HepG2 (cell line): ENCODE results near the gene C20orf204. TPM values are rescaled to one million over a fixed set of nuclear protein-coding genes. Genes with fewer than 3 reads are reported as not detected.

Experiments
- ATF5 ChIP-seq: sonication (generic); formaldehyde crosslinking; IDR thresholded peaks from 2 replicates; pipeline ENCODE4 v1.4.0; 2020; ENCODE audit warnings: mild to moderate bottlenecking, low read depth, missing genetic modification reagents
- ATF7-NPFF ChIP-seq: sonication (generic); formaldehyde crosslinking; IDR thresholded peaks from 2 replicates; pipeline ENCODE4 v1.8.1; 2023; ENCODE audit warnings: mild to moderate bottlenecking, low read depth, missing genetic modification reagents, moderate library complexity
- CBX5 ChIP-seq: sonication (generic); formaldehyde crosslinking; IDR thresholded peaks from 2 replicates; pipeline ENCODE4 v1.4.0; 2020; ENCODE audit warnings: missing genetic modification reagents, borderline replicate concordance
- E2F2 ChIP-seq: sonication (generic); formaldehyde crosslinking; IDR thresholded peaks from 2 replicates; pipeline ENCODE4 v1.4.0; 2020; ENCODE audit warnings: missing genetic modification reagents, borderline replicate concordance
- FOXA3 ChIP-seq: IDR thresholded peaks from 2 replicates; pipeline ENCODE4 v1.6.1; 2016; ENCODE audit warnings: missing genetic modification reagents, missing compliant biosample characterization
- FOXP4 ChIP-seq: sonication (generic); formaldehyde crosslinking; IDR thresholded peaks from 2 replicates; pipeline ENCODE4 v1.4.0; 2020; ENCODE audit warnings: missing genetic modification reagents
- GRHL1 ChIP-seq: sonication (generic); formaldehyde crosslinking; conservative IDR thresholded peaks from 2 replicates; pipeline ENCODE4 v1.8.0; 2022; ENCODE audit warnings: missing genetic modification reagents
- HNRNPUL1 ChIP-seq: fragments of 200-400 bp; formaldehyde crosslinking; IDR thresholded peaks from 2 replicates; pipeline ENCODE4 v1.6.1; 2017; ENCODE audit warnings: low read depth, mild to moderate bottlenecking, low read length, moderate library complexity
- PLSCR1 ChIP-seq: sonication (generic); formaldehyde crosslinking; IDR thresholded peaks from 2 replicates; pipeline ENCODE4 v1.5.0; 2020; ENCODE audit warnings: missing genetic modification reagents, mild to moderate bottlenecking, borderline replicate concordance
- RCOR2 ChIP-seq: IDR thresholded peaks from 2 replicates; pipeline ENCODE4 v1.6.1; 2016; ENCODE audit warnings: missing biosample characterization, missing genetic modification reagents
- REPIN1 ChIP-seq: sonication (generic); formaldehyde crosslinking; IDR thresholded peaks from 2 replicates; pipeline ENCODE4 v1.8.0; 2022; ENCODE audit warnings: missing genetic modification reagents, low read depth, mild to moderate bottlenecking, borderline replicate concordance
- SRY ChIP-seq: sonication (generic); formaldehyde crosslinking; IDR thresholded peaks from 2 replicates; pipeline ENCODE4 v1.8.0; 2022; ENCODE audit warnings: mild to moderate bottlenecking, missing genetic modification reagents
- ZBTB4 ChIP-seq: sonication (generic); formaldehyde crosslinking; IDR thresholded peaks from 2 replicates; pipeline ENCODE4 v1.4.0; 2020; ENCODE audit warnings: missing genetic modification reagents, mild to moderate bottlenecking, borderline replicate concordance
- ZKSCAN1 ChIP-seq: fragments of 150-350 bp; IDR thresholded peaks from 2 replicates; pipeline ENCODE4 v1.6.1; 2014; ENCODE audit warnings: low read length
- ZNF138 ChIP-seq: sonication (generic); formaldehyde crosslinking; IDR thresholded peaks from 2 replicates; pipeline ENCODE4 v1.5.0; 2020; ENCODE audit warnings: mild to moderate bottlenecking, low read depth, missing genetic modification reagents
- ZNF691 ChIP-seq: sonication (generic); formaldehyde crosslinking; IDR thresholded peaks from 2 replicates; pipeline ENCODE4 v1.4.0; 2020; ENCODE audit warnings: missing genetic modification reagents, low read depth, mild to moderate bottlenecking, borderline replicate concordance
- ZNF816 ChIP-seq: sonication (generic); formaldehyde crosslinking; IDR thresholded peaks from 2 replicates; pipeline ENCODE4 v1.8.0; 2022; ENCODE audit warnings: missing genetic modification reagents, mild to moderate bottlenecking, borderline replicate concordance
- polyA plus RNA-seq, 8 experiments: library from polyadenylated mRNA; depleted of rRNA in 3 of 8; stranded (reverse) in 7 of 8; unstranded in 1 of 8; fragments of >200 nt; fragmentation: Illumina TruSeq in 4 of 8; extraction: Trizol in 4 of 8; gene quantifications; 2 replicates each; pipeline versions ENCODE4 v1.2.1 to v1.2.3, GENCODE V29; 2011 to 2016; ENCODE audit warnings: low read depth in 4 of 8, missing spikeins in 1 of 8, mixed read lengths in 1 of 8; ENCODE audit not compliant: insufficient read depth in 1 of 8
- total RNA-seq, 5 experiments: library from RNA; depleted of rRNA; stranded (reverse); fragments of >200 nt; fragmentation: Illumina TruSeq; extraction: Trizol; gene quantifications; 2 replicates each; pipeline ENCODE4 v1.2.3, GENCODE V29; 2016; ENCODE audit warnings: low read depth in 1 of 5

The C20orf204 gene
- total and polyA plus RNA-seq, 2 of the 13 experiments (the other 11 are each of a cell fraction or from before 2014, with no cell fraction given), result 22.1 to 80.0 TPM

- no peak for TF ChIP-seq ZNF691
- TF ChIP-seq CBX5 (CRISPR knock-in tag), result no peak; the same call in 1 of the 2 replicates
- no peak for TF ChIP-seq HNRNPUL1
- no peak for TF ChIP-seq ZNF816 (CRISPR knock-in tag)
- TF ChIP-seq REPIN1, result peak; percentile 18; the same call in 1 of the 2 replicates
- peak; percentile 84; the same call in 1 of the 2 replicates for TF ChIP-seq ZNF138 (CRISPR knock-in tag)
- TF ChIP-seq ATF7-NPFF (CRISPR knock-in tag), result no peak; the same call in 1 of the 2 replicates
- TF ChIP-seq PLSCR1 (CRISPR knock-in tag), result no peak; the same call in 1 of the 2 replicates
- TF ChIP-seq E2F2 (CRISPR knock-in tag), result no peak
- no peak for TF ChIP-seq ZKSCAN1
- 0 out of 2 replicates have a peak, but pooled peaks have one; percentile 40 for TF ChIP-seq ZBTB4 (CRISPR knock-in tag)
- no peak for TF ChIP-seq GRHL1 (CRISPR knock-in tag)
- no peak for TF ChIP-seq SRY (CRISPR knock-in tag)
- TF ChIP-seq RCOR2 (CRISPR knock-in tag), result 0 out of 2 replicates have a peak, but pooled peaks have one; percentile 51
- TF ChIP-seq FOXP4 (CRISPR knock-in tag), result peak; percentile 61; the same call in 1 of the 2 replicates
- TF ChIP-seq ATF5, result no peak; the same call in 1 of the 2 replicates
- TF ChIP-seq FOXA3 (CRISPR knock-in tag), result peak; percentile 61
Measured at GRCh38 chr20:64035933-64036345, at the start of gene C20orf204 (continued).
